HG03439 (cell line): ENCODE results near the gene CNKSR3.

Experiments used
- ATAC-seq: cut with Tn5 transposase; IDR thresholded peaks from one replicate; pipeline ENCODE4 v1.9.1; 2021; ENCODE audit warnings: mild to moderate bottlenecking, moderate library complexity; ENCODE audit not compliant: unreplicated experiment

CNKSR3 gene

DNA sequence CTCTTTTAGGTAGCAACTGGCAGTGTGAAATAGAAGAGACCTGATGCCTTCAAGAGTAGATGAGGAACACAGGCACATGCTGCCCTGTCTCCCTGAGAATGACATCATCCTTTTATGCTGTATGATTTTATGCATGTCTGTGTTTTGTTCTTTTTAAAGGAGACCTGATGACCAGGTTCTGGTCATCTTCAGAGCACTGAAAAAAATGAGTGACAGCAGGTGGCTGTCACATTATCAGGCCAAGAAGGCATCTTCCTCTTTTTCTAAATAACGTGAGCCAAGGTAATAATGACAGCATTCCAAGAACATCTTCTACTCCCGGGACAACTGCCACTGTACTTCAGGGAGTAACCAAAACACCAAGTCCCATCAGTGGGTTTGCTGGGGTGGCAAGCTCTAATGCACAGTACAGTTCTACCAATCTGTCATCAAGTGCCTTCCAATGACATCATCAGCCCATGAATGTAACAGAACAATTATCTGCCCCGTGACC, 28.9 kb downstream of the CNKSR3 start:
- no peak for ATAC-seq

DNA sequence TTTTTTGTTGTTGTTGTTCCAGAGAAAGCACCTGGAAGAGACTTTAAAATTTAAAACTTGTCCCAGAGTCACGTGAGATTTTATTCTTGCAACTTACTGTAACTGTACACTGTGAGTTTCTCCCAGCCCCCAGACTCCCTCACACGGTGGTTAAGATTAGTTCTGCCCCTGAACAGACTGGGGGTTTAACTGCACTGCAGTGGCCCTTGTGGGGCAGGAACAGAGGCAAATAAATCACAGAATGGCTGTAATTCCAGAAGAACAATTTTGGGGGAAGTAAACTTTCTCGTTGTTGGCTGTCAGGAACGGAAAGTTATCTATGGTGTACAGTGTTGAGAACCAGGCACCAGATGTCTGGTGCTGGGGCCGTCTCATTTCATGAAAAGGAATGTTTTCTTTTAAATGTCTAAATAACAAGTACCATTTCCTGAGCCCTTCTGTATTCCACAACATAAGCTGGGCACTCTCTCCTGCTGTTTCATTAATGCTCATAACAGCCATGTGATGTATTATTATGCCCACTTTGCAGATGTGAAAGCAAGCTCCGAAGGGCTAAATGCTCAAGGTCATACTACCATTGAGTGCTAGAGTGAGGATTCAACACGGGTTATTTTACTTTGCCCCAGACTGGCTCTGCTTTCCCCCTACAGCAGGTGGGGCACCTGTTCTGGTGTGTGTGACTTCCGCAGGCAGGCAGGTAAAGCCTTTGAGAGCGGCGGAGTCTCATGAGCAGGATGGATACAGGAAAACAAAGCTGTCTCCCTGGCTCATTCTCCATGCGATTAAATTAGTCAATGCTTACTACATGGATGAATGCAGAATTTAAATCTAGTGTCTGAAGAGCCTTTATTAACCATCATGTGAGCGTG, 30.5 kb downstream of the CNKSR3 start:
- no peak for ATAC-seq

DNA sequence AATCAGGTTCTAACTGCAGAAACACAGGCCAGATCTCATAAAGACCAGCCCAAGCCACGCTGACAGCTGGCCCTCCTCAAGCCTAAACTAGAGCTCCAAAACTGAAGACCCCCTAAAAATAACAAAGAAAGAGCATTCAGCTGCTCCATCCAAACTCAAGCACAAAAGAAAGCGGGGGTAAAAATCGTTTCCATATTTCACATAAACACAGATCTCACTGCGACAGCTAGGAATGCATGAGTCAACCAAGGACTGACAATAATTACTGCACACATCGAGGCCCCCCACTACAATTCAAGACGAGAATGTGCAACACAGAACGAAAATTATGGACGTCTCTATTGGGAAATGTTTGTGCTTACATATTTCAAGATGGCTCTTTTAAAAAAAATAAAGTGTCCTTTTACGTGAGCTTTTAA, 31.1 kb downstream of the CNKSR3 start:
- ATAC-seq = no peak

DNA sequence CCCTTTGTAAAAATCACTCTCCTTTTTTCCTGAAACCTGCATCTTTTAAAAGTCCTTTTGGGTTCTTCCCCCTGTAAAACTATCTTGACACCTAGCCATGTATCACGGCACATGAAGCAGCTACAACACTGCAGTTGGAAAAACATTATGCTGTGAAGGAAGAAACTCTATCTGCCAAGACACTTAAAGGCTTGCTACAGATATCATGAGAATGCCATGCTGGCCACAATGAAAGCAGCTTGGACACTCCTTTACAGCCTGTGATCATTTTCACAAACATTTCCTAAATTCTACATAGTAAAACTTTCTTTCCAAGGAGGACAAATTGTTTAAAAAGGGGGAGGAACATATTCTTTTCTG, 31.8 kb downstream of the CNKSR3 start:
- no peak for ATAC-seq

GRCh38 chr6:154478021-154478700, 32.3 kb downstream of the CNKSR3 start:
- ATAC-seq = no peak

DNA sequence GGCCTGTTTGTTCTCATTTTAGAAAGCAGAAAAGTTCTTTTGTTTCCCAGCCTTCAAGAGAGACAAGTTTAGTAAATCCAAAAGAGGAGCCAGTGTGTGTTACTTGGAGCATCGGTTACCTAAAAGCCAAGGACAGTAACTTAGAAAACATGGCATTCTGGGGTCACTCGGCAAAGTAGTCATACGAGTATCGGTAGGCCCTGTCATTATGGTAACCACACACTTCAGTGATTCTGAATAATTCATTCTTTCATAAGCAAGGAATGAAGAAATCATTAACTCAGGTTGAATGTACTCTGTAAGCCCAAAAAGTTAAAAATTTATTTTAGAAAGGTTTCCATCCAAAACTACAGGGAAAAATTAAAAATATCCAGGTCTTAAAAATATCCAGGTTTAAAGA, 34.0 kb downstream of the CNKSR3 start:
- ATAC-seq = no peak

- ATAC-seq = no peak
Observed at GRCh38 chr6:154474648-154475428, 35.6 kb downstream of the CNKSR3 start.

DNA sequence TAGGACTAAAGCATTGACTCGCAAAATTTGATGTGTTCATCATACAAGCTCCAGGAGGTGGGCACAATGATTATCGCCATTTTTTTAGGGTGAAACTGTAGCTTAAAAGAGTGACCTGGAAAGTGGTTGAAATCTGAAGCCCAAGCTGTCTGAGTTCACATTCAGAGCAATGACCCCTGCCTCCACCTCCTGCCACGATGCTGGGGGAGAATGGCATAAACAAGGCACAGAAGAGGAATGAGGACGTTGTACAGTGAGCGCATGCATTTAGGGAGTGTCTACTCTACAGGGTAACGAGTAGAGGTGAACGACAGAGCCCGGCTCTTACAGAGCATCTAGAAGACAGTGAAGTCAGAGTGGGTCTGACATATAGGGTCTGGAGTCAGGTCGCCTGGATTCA, 37.2 kb downstream of the CNKSR3 start:
- no peak for ATAC-seq

GRCh38 chr6:154471609-154472362, 38.7 kb downstream of the CNKSR3 start:
- ATAC-seq = no peak

DNA sequence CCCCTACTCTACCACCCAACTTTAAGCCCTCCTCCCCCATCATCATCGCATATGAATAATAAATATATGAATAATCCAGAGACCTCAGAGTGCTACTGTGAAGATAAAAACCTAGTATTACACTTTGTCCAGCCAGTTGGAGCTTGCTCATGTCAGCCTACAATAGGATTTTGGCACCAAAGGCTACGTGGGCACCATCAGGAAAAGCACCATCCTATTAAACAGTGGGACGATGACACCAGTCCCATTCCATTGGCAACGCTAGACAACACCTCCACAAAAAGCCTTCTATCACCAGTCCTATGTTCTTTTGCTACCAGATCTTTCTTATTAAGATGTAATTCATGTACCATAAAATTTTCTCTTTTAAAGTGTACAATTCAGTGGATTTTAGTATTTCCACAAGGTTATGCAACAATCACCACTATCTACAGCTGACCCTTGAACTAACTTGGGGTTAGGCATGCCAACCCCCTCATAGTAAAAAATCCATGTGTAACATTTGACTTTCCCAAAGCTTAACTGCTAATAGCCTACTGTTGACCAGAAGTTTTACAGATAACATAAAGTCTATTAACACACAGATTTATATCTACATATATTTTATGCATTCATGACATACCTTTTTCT, 41.1 kb downstream of the CNKSR3 start:
- no peak for ATAC-seq

DNA sequence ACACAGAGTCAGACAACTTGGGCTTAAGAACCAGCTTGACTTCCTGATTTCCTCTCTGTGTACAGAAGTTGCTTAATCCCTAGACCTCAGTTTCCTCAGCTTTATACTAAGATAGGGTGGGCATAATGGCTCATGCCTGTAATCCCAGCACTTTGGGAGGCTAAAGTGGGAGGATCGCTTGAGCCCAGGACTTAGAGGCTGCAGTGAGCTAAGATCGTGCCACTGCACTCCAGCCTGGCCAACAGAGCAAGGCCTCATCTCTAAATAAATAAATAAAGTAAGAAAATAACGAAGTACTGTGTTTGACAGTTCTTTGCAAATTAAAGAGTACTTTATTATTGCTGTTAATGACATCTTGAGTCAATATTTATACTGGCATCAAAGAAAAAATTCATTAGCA, 41.7 kb downstream of the CNKSR3 start:
- no peak for ATAC-seq

DNA sequence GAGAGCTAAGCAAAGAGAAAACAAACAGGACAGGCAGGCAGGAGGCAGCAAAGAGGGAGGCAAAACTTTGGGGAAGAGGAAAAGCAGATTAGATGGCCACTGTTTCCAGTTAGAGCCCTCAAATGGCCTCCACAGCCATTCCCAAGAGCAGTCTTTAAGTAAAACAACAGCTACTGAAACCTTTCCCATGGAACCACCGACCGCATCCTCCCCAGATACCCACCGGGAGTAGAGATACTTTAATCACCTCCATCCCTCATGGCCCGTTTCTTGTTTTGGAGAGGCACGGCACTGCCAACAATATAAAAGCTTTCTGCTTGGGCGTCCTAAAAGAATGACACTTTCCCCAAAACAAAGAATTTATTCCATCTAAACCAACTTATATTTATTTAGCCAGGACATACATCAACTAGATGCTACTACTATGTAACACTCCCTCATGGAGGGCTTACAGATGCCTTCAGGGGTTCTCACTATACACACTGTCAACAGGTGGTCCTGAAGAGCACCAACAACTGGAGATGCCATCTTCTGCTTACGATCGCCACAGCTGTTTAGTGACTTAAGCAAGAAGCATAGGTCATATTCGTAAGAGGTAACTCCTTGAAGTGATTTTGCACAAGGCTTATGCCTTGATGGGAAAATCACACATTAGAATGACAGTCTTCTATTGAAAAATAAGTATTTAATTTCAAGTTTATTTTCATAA, 43.4 kb downstream of the CNKSR3 start:
- no peak for ATAC-seq

- no peak for ATAC-seq
Observed at GRCh38 chr6:154466139-154466538, 44.3 kb downstream of the CNKSR3 start.

DNA sequence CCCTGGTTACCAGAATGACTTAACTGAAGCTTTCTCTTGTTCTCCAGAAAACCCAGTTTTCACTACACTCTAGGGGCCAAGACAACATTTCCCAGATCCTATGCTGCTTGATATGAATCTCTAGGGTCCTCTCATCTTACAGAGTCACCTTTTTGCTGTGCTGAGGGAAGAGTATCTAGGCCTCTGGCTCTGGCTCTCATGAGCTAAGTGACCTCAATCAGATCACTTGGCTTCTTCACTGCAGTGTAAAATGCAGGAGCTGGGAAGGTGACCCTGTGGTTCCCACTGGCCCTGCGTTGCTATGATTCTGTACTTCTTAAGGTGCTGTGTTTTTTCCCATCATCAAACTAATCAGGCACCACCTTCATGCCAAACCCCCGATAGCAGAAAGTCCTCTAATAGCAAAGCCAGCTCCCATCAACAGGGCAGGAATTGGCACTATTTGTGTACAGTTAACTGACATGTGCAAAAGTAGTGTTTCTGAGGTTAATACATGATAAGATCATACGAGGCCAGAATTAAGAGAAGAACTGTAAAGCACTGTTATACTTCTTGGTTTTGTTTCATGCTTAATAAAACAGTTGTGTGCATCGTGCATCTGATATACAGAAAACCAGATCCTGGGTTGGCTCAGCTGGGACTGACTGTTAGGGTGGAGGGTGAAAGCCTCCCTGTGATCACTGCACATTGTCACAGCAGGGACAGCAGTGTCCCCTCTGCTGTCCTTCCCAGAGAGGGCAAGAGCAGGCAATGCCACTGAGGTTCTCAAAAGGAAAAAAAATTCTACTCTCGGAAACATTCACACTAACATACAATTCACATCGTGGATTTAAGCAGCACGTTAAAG, 46.7 kb downstream of the CNKSR3 start:
- no peak for ATAC-seq

DNA sequence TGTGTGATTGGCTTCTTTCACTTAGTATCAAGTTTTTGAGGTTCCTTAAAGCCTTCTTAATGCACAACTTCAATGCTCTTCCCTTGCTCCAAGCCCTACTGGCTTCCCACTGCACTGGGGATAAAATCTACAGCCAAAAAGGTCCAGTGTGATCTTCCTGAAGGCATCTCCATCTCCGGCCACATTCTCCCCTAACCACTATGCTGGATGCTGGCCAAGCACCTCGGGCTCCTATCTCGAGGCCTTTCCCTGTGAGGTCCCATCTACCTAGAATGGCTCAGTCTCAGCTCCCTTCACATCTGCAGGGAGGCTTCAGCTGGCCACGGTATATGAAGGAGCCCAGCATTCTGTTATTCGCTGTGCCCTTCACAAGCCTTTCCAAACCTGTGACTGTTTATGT, 48.1 kb downstream of the CNKSR3 start:
- ATAC-seq = no peak

DNA sequence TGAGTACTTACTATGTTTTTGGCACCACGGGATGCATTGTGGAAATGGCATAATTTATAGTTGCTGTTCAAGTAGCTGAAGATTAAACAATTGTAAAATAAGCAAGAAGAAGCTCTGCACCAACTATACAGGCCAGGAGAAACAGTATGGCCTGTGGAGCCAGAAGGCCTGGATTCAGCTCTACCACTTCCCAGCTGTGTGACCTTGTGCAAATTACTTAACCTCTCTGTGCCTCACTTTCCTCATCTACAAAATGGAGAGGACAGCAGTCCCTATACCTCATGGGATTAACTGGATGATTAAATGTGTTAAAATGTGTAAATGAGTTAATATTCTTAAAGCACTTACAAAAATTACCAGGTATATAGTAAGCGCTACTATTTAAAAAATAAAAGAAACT, 49.1 kb downstream of the CNKSR3 start:
- ATAC-seq = no peak

DNA sequence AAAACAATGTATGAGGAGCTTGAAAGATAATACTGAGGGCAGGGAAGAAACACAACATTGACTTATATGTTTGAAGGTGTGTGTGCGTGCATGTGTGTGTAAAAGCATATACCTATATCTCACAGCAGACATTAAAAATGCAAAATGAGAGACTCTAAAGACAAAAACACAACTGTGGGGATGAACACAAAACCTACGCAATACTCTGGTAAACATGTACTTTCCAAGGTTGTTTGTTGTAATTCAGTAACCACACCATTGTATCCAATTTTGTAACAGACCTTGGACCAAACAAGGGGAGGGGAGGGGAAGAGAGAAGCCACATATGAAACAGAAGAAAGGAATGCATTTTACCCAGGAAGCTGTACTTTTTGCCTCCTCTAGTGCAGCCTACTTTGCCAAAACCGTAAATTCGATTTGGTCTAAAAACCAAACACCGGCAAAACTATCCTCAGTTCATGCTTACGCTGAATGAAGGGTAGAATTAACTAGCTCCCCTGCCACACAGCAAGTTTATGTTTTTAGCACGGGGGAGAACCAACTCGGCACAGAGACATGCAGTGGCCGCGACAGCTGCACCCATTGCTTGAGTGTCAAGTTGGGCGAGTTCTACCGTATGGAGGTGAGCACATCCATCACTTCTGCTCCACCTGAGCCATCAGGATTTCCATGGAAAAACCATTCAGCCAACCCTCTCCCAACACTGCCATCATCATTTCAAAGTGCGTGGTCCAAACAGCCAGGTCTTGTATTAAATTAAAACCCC, 50.0 kb downstream of the CNKSR3 start:
- ATAC-seq = no peak

DNA sequence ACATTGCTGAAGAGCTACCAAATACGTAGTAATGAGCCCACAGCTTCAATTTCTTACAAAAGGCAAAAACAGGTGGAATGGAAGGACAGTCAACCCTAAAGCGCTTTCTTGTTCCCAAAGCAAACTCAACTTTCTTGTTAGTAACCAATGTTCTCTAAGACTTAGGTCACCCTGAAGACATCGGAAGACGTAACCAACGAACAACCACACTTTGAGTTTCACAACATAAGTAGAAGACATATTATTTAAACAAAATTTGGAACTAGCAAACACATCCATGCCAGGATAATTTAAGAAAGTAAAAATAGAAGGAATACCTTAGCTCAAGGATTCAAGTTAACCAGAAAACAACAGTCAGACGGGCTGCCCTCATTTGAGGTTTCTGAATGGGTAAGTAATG, 51.0 kb downstream of the CNKSR3 start:
- ATAC-seq = no peak
